HepG2 (cell line): Measurements from ENCODE around the gene MED15. TPM values are rescaled to one million over a fixed set of nuclear protein-coding genes. Genes with fewer than 3 reads are reported as not detected.

ENCODE experiments used
- ATAC-seq: fragments of 200-7000 bp; cut with Tn5 transposase; 3 replicates; pipeline ENCODE4 v1.9.1; 2020; ENCODE audit warnings: mild to moderate bottlenecking, moderate library complexity
- BruUV-seq: library from RNA; stranded (reverse); fragments of 400-500 nt; replicated peaks from 2 replicates; lab custom pipeline; 2021; lab: Mats Ljungman, UMichigan
- CTCF ChIA-PET: fragments of 300-600 bp; formaldehyde crosslinking; extraction: SDS; loops from one replicate; lab custom pipeline; 2021; ENCODE audit warnings: low total read pairs, inconsistent platforms, low intra/inter-chr PET ratio; lab: Yijun Ruan, JAX
- POLR2A ChIA-PET: fragments of 350-600 bp; sonication (Branson Sonifier 250); formaldehyde crosslinking; loops from one replicate; lab custom pipeline; 2020; ENCODE audit warnings: antibody characterized with exemption, inconsistent platforms; lab: Yijun Ruan, JAX
- DNase-seq: peaks from one replicate; pipeline ENCODE4 v3.0.0-alpha.2; 2015; ENCODE audit warnings: low spot score
- FAIRE-seq: peaks from 3 replicates; lab custom pipeline; 2011; peaks lifted over from hg19 to GRCh38; lab: Jason Lieb, UNC
- H2AFZ ChIP-seq: one replicate; pipeline ENCODE4 v1.6.1; 2011; ENCODE audit warnings: low read length, inconsistent platforms
- H3K27ac ChIP-seq: fragments of 300-600 bp; 3 replicates; pipeline ENCODE4 v1.8.0; 2011; ENCODE audit warnings: mixed run types, mild to moderate bottlenecking, mixed read lengths, low read length, inconsistent platforms; ENCODE audit not compliant: insufficient read depth; ENCODE audit errors: extremely low read length
- H3K27me3 ChIP-seq, 2 experiments: fragments of 200-600 bp in 1 of 2; 2 replicates in 1 of 2; 3 replicates in 1 of 2; pipeline versions ENCODE4 v1.6.0 to v1.8.0; 2011; ENCODE audit warnings: low read length in 2 of 2, mild to moderate bottlenecking in 2 of 2, moderate library complexity in 2 of 2, inconsistent platforms in 1 of 2; ENCODE audit not compliant: insufficient read depth in 2 of 2, control insufficient read depth in 1 of 2
- H3K36me3 ChIP-seq, 2 experiments: fragments of 200-600 bp in 1 of 2; replicated peaks in 1 of 2; 2 replicates in 1 of 2; 3 replicates in 1 of 2; pipeline versions ENCODE4 v1.5.1 to v1.8.0; 2011; ENCODE audit warnings: low read length in 2 of 2, inconsistent platforms in 1 of 2; ENCODE audit not compliant: insufficient read depth in 2 of 2, control insufficient read depth in 1 of 2
- H3K4me1 ChIP-seq: 2 replicates; pipeline ENCODE4 v1.5.1; 2012; ENCODE audit warnings: low read length, inconsistent platforms; ENCODE audit not compliant: insufficient read depth
- H3K4me2 ChIP-seq: 2 replicates; pipeline ENCODE4 v1.6.0; 2011; ENCODE audit warnings: low read depth, low read length, inconsistent platforms
- H3K4me3 ChIP-seq, 3 experiments: fragments of 200-600 bp in 1 of 3; sonication (generic), shearing (Covaris generic) in 1 of 3; replicated peaks in 1 of 3; 2 replicates each; pipeline ENCODE4 v1.5.1; 2011 to 2016; ENCODE audit warnings: low read length in 3 of 3, inconsistent platforms in 2 of 3, low read depth in 2 of 3, mild to moderate bottlenecking in 2 of 3, control low read depth in 1 of 3, mixed read lengths in 1 of 3; ENCODE audit not compliant: insufficient read depth in 1 of 3
- H3K79me2 ChIP-seq: one replicate; pipeline ENCODE4 v1.6.1; 2011; ENCODE audit warnings: low read length, inconsistent platforms; ENCODE audit not compliant: insufficient read depth
- H3K9ac ChIP-seq: 2 replicates; pipeline ENCODE4 v1.6.0; 2011; ENCODE audit warnings: mild to moderate bottlenecking, low read depth, low read length, inconsistent platforms; ENCODE audit not compliant: insufficient read depth
- H3K9me3 ChIP-seq: 2 replicates; pipeline ENCODE4 v1.5.1; 2012; ENCODE audit warnings: mild to moderate bottlenecking, low read length
- H4K20me1 ChIP-seq: 2 replicates; pipeline ENCODE4 v1.6.0; 2011; ENCODE audit warnings: inconsistent platforms, mild to moderate bottlenecking, low read length, moderate library complexity; ENCODE audit not compliant: insufficient read depth
- ARID4A ChIP-seq: sonication (generic); formaldehyde crosslinking; IDR thresholded peaks from 2 replicates; pipeline ENCODE4 v1.5.0; 2020; ENCODE audit warnings: mild to moderate bottlenecking, missing genetic modification reagents, borderline replicate concordance
- ATF2 ChIP-seq: sonication (generic); formaldehyde crosslinking; IDR thresholded peaks from 2 replicates; pipeline ENCODE4 v1.4.0; 2020; ENCODE audit warnings: missing genetic modification reagents
- FOXC1 ChIP-seq: sonication (generic); formaldehyde crosslinking; IDR thresholded peaks from 2 replicates; pipeline ENCODE4 v1.8.0; 2022; ENCODE audit warnings: mild to moderate bottlenecking, missing genetic modification reagents, borderline replicate concordance
- FOXP1 ChIP-seq, 2 experiments: fragments of 450-650 bp in 1 of 2; IDR thresholded peaks; 2 replicates each; pipeline ENCODE4 v1.6.1; 2017 to 2018; ENCODE audit warnings: antibody characterized with exemption in 1 of 2
- LCORL ChIP-seq, 2 experiments: fragments of 450-650 bp in 1 of 2; sonication (generic) in 1 of 2; formaldehyde crosslinking in 1 of 2; IDR thresholded peaks; 2 replicates each; pipeline versions ENCODE4 v1.5.0 to v1.6.1; 2017 to 2020; ENCODE audit warnings: antibody characterized with exemption in 1 of 2, missing genetic modification reagents in 1 of 2
- PHF5A ChIP-seq: IDR thresholded peaks from one replicate; pipeline ENCODE4 v1.6.1; 2018; ENCODE audit warnings: low read depth, missing genetic modification reagents; ENCODE audit not compliant: unreplicated experiment
- ZBTB38 ChIP-seq: sonication (generic); formaldehyde crosslinking; IDR thresholded peaks from 2 replicates; pipeline ENCODE4 v1.5.1; 2020; ENCODE audit warnings: mild to moderate bottlenecking, missing genetic modification reagents
- ZNF382 ChIP-seq: sonication (generic); formaldehyde crosslinking; IDR thresholded peaks from 2 replicates; pipeline ENCODE4 v1.5.0; 2020; ENCODE audit warnings: missing genetic modification reagents, mild to moderate bottlenecking, borderline replicate concordance
- ZNF737 ChIP-seq: sonication (generic); formaldehyde crosslinking; IDR thresholded peaks from 2 replicates; pipeline ENCODE4 v1.5.0; 2020; ENCODE audit warnings: missing genetic modification reagents, mild to moderate bottlenecking, borderline replicate concordance
- WGBS: methylation state at CpG from one replicate; pipeline ENCODE4 v1.1.6; 2017; ENCODE audit warnings: low lambda C conversion rate; 5-methylcytosine and 5-hydroxymethylcytosine counted together
- in situ Hi-C: cut with HindIII; loops from 2 replicates; pipeline ENCODE4 v1.10.0; 2017; ENCODE audit warnings: low pct_unique_long_range_greater_than_20kb; ENCODE audit not compliant: extremely low pct_ligation_motif_present
- intact Hi-C: fragments of 100-400 bp; cut with micrococcal nuclease; formaldehyde crosslinking; loops from one replicate; pipeline ENCODE4 v1.10.0; 2022; ENCODE audit not compliant: unreplicated experiment
- polyA plus RNA-seq, 8 experiments: library from polyadenylated mRNA; depleted of rRNA in 3 of 8; stranded (reverse) in 7 of 8; unstranded in 1 of 8; fragments of >200 nt; fragmentation: Illumina TruSeq in 4 of 8; extraction: Trizol in 4 of 8; gene quantifications; 2 replicates each; pipeline versions ENCODE4 v1.2.1 to v1.2.3, GENCODE V29; 2011 to 2016; ENCODE audit warnings: low read depth in 4 of 8, missing spikeins in 1 of 8, mixed read lengths in 1 of 8; ENCODE audit not compliant: insufficient read depth in 1 of 8
- total RNA-seq, 5 experiments: library from RNA; depleted of rRNA; stranded (reverse); fragments of >200 nt; fragmentation: Illumina TruSeq; extraction: Trizol; gene quantifications; 2 replicates each; pipeline ENCODE4 v1.2.3, GENCODE V29; 2016; ENCODE audit warnings: low read depth in 1 of 5

MED15 gene
- total and polyA plus RNA-seq, 2 of the 13 experiments (the other 11 are each of a cell fraction or from before 2014, with no cell fraction given): 14.3 to 27.0 TPM

- 0 out of 2 replicates have a peak, but pooled peaks have one; percentile 48 for TF ChIP-seq ATF2 (CRISPR knock-in tag)
- TF ChIP-seq PHF5A: no peak
- no peak for TF ChIP-seq FOXP1 (IDR thresholded peaks at IDR 0.05)
- peak; percentile 54 for TF ChIP-seq FOXP1 (CRISPR knock-in tag; IDR thresholded peaks at IDR 0.05)
Observed at GRCh38 chr22:20552443-20553401, 45.3 kb downstream of the MED15 start (continued).

GRCh38 chr22:20553947-20554741 is 46.7 kb downstream of the MED15 start:
- Histone ChIP-seq H3K4me3 (no peak overlapping the region), H3K4me1 (peaks cover 43% of the 10 kb centered on the region), H3K36me3 (peaks cover 33 to 76% of the 10 kb centered on the region in 2 experiments), H3K27me3 (no peaks in the 10 kb centered on the region), H2AFZ (no peak overlapping the region), H3K27ac (peak overlapping the region; percentile 89), H3K4me2 (no peak overlapping the region), H3K79me2 (peaks cover 19% of the 10 kb centered on the region), H3K9me3 (no peaks in the 10 kb centered on the region), H4K20me1 (peaks cover 3% of the 10 kb centered on the region; the same call in 1 of the 2 replicates), H3K9ac (no peak overlapping the region; the same call in 1 of the 2 replicates)
- 100% methylated on average over 5 of the region's 8 CpGs for WGBS
- ATAC-seq (no peak), FAIRE-seq (no peak), DNase-seq (no peak)
- CTCF ChIA-PET: interaction anchor here (1.4 kb wide), 1 partner anchor 10 kb away, joined by 7 read pairs; no protein-coding TSS in a partner anchor
- in situ Hi-C loops (no loop called here), intact Hi-C loops (no loop called here)
- no TSS peak for BruUV-seq
- POLR2A ChIA-PET: interaction anchor here (2.4 kb wide), 1 partner anchor 46 kb away, joined by 16 read pairs; the partner anchor contains the start of gene MED15
- TF ChIP-seq ZBTB38 (CRISPR knock-in tag) (peak; percentile 50; the same call in 1 of the 2 replicates), FOXC1 (CRISPR knock-in tag) (0 out of 2 replicates have a peak, but pooled peaks have one; percentile 40), ARID4A (0 out of 2 replicates have a peak, but pooled peaks have one; percentile 20), ZNF382 (CRISPR knock-in tag) (no peak), ZNF737 (CRISPR knock-in tag) (0 out of 2 replicates have a peak, but pooled peaks have one; percentile 63), LCORL (IDR thresholded peaks at IDR 0.05) (no peak), LCORL (CRISPR knock-in tag; IDR thresholded peaks at IDR 0.05) (0 out of 2 replicates have a peak, but pooled peaks have one; percentile 41)
